ENCODE data around the gene RNF187.

RNF187 gene

GRCh38 chr1:228508840-228509415 is 21.7 kb downstream of the RNF187 start:
- DNase-seq = no peak

- DNase-seq = no peak
These were observed 23.1 kb downstream of the RNF187 start for GRCh38 chr1:228510101-228510802.

GRCh38 chr1:228510803-228511413 is 23.7 kb downstream of the RNF187 start:
- no peak for DNase-seq

- no peak for DNase-seq
These were observed 24.6 kb downstream of the RNF187 start for GRCh38 chr1:228511546-228512445.

- no peak for DNase-seq
These were observed 25.6 kb downstream of the RNF187 start for GRCh38 chr1:228512781-228513198.

- DNase-seq = no peak
These were observed 26.2 kb downstream of the RNF187 start for GRCh38 chr1:228513236-228513900.

- DNase-seq = no peak
These were observed 27.2 kb downstream of the RNF187 start for GRCh38 chr1:228514421-228514820.

GRCh38 chr1:228515200-228515834 is 28.1 kb downstream of the RNF187 start:
- peak in 2 of 58 donors; percentile 8 to 20 for DNase-seq

- DNase-seq = no peak
These were observed 30.5 kb downstream of the RNF187 start for GRCh38 chr1:228517655-228518054.

- DNase-seq = no peak
These were observed 40.4 kb downstream of the RNF187 start for GRCh38 chr1:228527596-228527995.

GRCh38 chr1:228528612-228529011 is 41.4 kb downstream of the RNF187 start:
- DNase-seq = no peak

GRCh38 chr1:228530086-228530758 is 43.0 kb downstream of the RNF187 start:
- no peak for DNase-seq

- no peak for DNase-seq
These were observed 44.0 kb downstream of the RNF187 start for GRCh38 chr1:228530951-228531731.

GRCh38 chr1:228538831-228539230 is 51.6 kb downstream of the RNF187 start:
- no peak for DNase-seq

- DNase-seq = no peak
These were observed 53.2 kb downstream of the RNF187 start for GRCh38 chr1:228540161-228540917.

- no peak for DNase-seq
These were observed 54.5 kb downstream of the RNF187 start for GRCh38 chr1:228541725-228542124.

GRCh38 chr1:228542376-228542775 is 55.2 kb downstream of the RNF187 start:
- DNase-seq = no peak

GRCh38 chr1:228542981-228543380 is 55.8 kb downstream of the RNF187 start:
- no peak for DNase-seq
